K562 (cell line): ENCODE results near the gene ZNRD2. TPM values are rescaled to one million over a fixed set of nuclear protein-coding genes. Genes with fewer than 3 reads are reported as not detected.

Experiments
- CAMTA2 ChIP-seq: fragments of 250-450 bp; sonication (Bioruptor Pico); conservative IDR thresholded peaks from 2 replicates; pipeline ENCODE4 v1.5.1; 2022
- DNMT1 ChIP-seq: fragments of 450-650 bp; IDR thresholded peaks from 2 replicates; pipeline ENCODE4 v1.6.1; 2016; ENCODE audit warnings: antibody characterized with exemption, mild to moderate bottlenecking
- EGR1 ChIP-seq: fragments of 450-650 bp; conservative IDR thresholded peaks from 2 replicates; pipeline ENCODE4 v1.6.1; 2017; ENCODE audit warnings: mild to moderate bottlenecking
- ELF1 ChIP-seq: fragments of 200-800 bp; sonication (Bioruptor generic); IDR thresholded peaks from 2 replicates; pipeline ENCODE4 v1.6.1; 2016; ENCODE audit warnings: missing genetic modification characterization, missing compliant biosample characterization
- FOXA1 ChIP-seq: fragments of 450-650 bp; IDR thresholded peaks from 2 replicates; pipeline ENCODE4 v1.6.1; 2016; ENCODE audit warnings: mild to moderate bottlenecking, borderline replicate concordance
- GABPA ChIP-seq: fragments of 200-800 bp; sonication (Bioruptor generic); conservative IDR thresholded peaks from 2 replicates; pipeline ENCODE4 v1.6.1; 2016; ENCODE audit warnings: low read depth, missing genetic modification characterization, missing compliant biosample characterization
- GABPB1 ChIP-seq: sonication (generic); formaldehyde crosslinking; IDR thresholded peaks from 2 replicates; pipeline ENCODE4 v1.8.0; 2022; ENCODE audit warnings: mild to moderate bottlenecking, missing genetic modification reagents
- GTF2A2 ChIP-seq: IDR thresholded peaks from 2 replicates; pipeline ENCODE4 v1.6.1; 2016; ENCODE audit warnings: mild to moderate bottlenecking, missing genetic modification characterization, missing compliant biosample characterization
- MTA3 ChIP-seq: fragments of 450-650 bp; formaldehyde crosslinking; IDR thresholded peaks from 2 replicates; pipeline ENCODE4 v1.6.1; 2017; ENCODE audit warnings: mild to moderate bottlenecking, borderline replicate concordance
- NR2C2 ChIP-seq, 2 experiments: fragments of 200-800 bp in 1 of 2; sonication (Bioruptor generic) in 1 of 2; sonication (generic) in 1 of 2; formaldehyde crosslinking in 1 of 2; IDR thresholded peaks; 2 replicates each; pipeline versions ENCODE4 v1.6.1 to v1.8.0; 2016 to 2022; ENCODE audit warnings: mild to moderate bottlenecking in 1 of 2, missing compliant biosample characterization in 1 of 2, missing genetic modification characterization in 1 of 2, missing genetic modification reagents in 1 of 2
- PHF8 ChIP-seq: fragments of 200-600 bp; sonication (generic); IDR thresholded peaks from 2 replicates; pipeline ENCODE4 v1.6.1; 2012; ENCODE audit warnings: mixed run types, mild to moderate bottlenecking, inconsistent platforms, low read length, moderate library complexity, borderline replicate concordance
- POLR2G ChIP-seq: fragments of 200-400 bp; formaldehyde crosslinking; IDR thresholded peaks from 2 replicates; pipeline ENCODE4 v1.6.1; 2017; ENCODE audit warnings: low read depth, mild to moderate bottlenecking, antibody characterized with exemption, low read length, moderate library complexity
- RBFOX2 ChIP-seq: fragments of 200-400 bp; formaldehyde crosslinking; IDR thresholded peaks from 2 replicates; pipeline ENCODE4 v1.6.1; 2017; ENCODE audit warnings: low read depth, mild to moderate bottlenecking, low read length, moderate library complexity
- RBM22 ChIP-seq: fragments of 200-400 bp; formaldehyde crosslinking; IDR thresholded peaks from 2 replicates; pipeline ENCODE4 v1.6.1; 2018; ENCODE audit warnings: low read length, low read depth; ENCODE audit not compliant: poor library complexity, severe bottlenecking
- SP2 ChIP-seq: IDR thresholded peaks from 2 replicates; pipeline ENCODE4 v1.6.1; 2011; ENCODE audit warnings: mild to moderate bottlenecking, low read depth, low read length, moderate library complexity; ENCODE audit not compliant: poor library complexity, severe bottlenecking; ENCODE audit errors: extremely low read depth
- TEAD1 ChIP-seq, 2 experiments: fragments of 450-650 bp in 1 of 2; sonication (generic) in 1 of 2; formaldehyde crosslinking; IDR thresholded peaks; 2 replicates each; pipeline versions ENCODE4 v1.4.0 to v1.8.0; 2020 to 2022; ENCODE audit warnings: mild to moderate bottlenecking in 2 of 2, missing genetic modification reagents in 1 of 2
- ZFX ChIP-seq: sonication (generic); formaldehyde crosslinking; IDR thresholded peaks from 2 replicates; pipeline ENCODE4 v1.8.0; 2022; ENCODE audit warnings: mild to moderate bottlenecking, missing genetic modification reagents, moderate library complexity
- ZHX1 ChIP-seq: fragments of 150-350 bp; conservative IDR thresholded peaks from 2 replicates; pipeline ENCODE4 v1.6.1; 2014; ENCODE audit warnings: low read length
- ZNF311 ChIP-seq: fragments of 250-450 bp; sonication (Bioruptor Pico); IDR thresholded peaks from 2 replicates; pipeline ENCODE4 v1.4.0; 2020; ENCODE audit warnings: mild to moderate bottlenecking, moderate library complexity
- ZNF76 ChIP-seq: fragments of 250-450 bp; sonication (Bioruptor Pico); IDR thresholded peaks from 2 replicates; pipeline ENCODE4 v1.4.0; 2020; ENCODE audit warnings: mild to moderate bottlenecking, moderate library complexity, borderline replicate concordance
- polyA plus RNA-seq, 8 experiments: library from polyadenylated mRNA; depleted of rRNA in 4 of 8; stranded (reverse) in 5 of 8; unstranded in 3 of 8; fragments of >200 nt; fragmentation: Nextera tagmentation in 2 of 8; fragmentation: Illumina TruSeq in 1 of 8; extraction: Ambion mirVana in 2 of 8; extraction: Trizol in 1 of 8; gene quantifications; 2 replicates each; pipeline versions ENCODE4 v1.2.1 to v1.2.3, GENCODE V29; 2011 to 2014; ENCODE audit warnings: inconsistent platforms in 1 of 8, missing spikeins in 1 of 8
- total RNA-seq, 7 experiments: library from RNA; depleted of rRNA in 6 of 7; stranded (reverse); fragments of >200 nt in 6 of 7; fragmentation: Illumina TruSeq in 2 of 7; extraction: Trizol in 2 of 7; gene quantifications; 2 replicates each; pipeline versions ENCODE4 v1.2.1 to v1.2.3, GENCODE V29; 2011 to 2021; ENCODE audit warnings: low replicate concordance in 1 of 7

ZNRD2 gene
- total and polyA plus RNA-seq, 9 of the 15 experiments (the other 6 are each of a cell fraction or from before 2014, with no cell fraction given): 13.4 to 129 (median 60.4) TPM

GRCh38 chr11:65576232-65576866 is 6.1 kb downstream of the ZNRD2 start (continued):
- TF ChIP-seq RBFOX2 (peak; percentile 53), GABPA (tag) (no peak), ZNF76 (no peak), DNMT1 (no peak), PHF8 (peak; percentile 5; the same call in 1 of the 2 replicates), MTA3 (no peak), NR2C2 (CRISPR knock-in tag; IDR thresholded peaks at IDR 0.05) (no peak), NR2C2 (tag; IDR thresholded peaks at IDR 0.05) (peak; percentile 64; the same call in 1 of the 2 replicates), CAMTA2 (no peak), GTF2A2 (no peak), ZNF311 (CRISPR knock-in tag) (no peak), EGR1 (peak; percentile 80), GABPB1 (CRISPR knock-in tag) (no peak), ZFX (CRISPR knock-in tag) (peak; percentile 47; the same call in 1 of the 2 replicates), RBM22 (peak; percentile 26), SP2 (peak; percentile 6), ELF1 (no peak), POLR2G (peak; percentile 66), ZHX1 (no peak), FOXA1 (no peak), TEAD1 (CRISPR knock-in tag; IDR thresholded peaks at IDR 0.05) (peak in 1 of 2 experiments; percentile 21; a peak in 1 of 4 replicates)
- TF ChIP-seq, all 486 proteins: peak for 21
